Heart left ventricle (tissue), 16 donors: ENCODE measurements around the gene MTUS2. TPM values are rescaled to one million over a fixed set of nuclear protein-coding genes. Genes with fewer than 3 reads are reported as not detected.

Experiments used
- ATAC-seq, 4 donors: fragments of 200-7000 bp; cut with Tn5 transposase; one replicate each; pipeline ENCODE4 v1.9.1; 2020 to 2022; ENCODE audit warnings: moderate library complexity in 4 of 4, mild to moderate bottlenecking in 3 of 4, moderate number of reproducible peaks in 1 of 4
- DNase-seq, 5 donors: peaks; one replicate each; pipeline ENCODE4 v3.0.0-alpha.2; 2020
- H3K27ac ChIP-seq, 12 donors: fragments of 200-600 bp; sonication (generic) in 4 of 12; one replicate each; pipeline versions ENCODE4 v1.5.0 to v1.8.0; 2016 to 2022; ENCODE audit warnings: mild to moderate bottlenecking in 2 of 12
- H3K27me3 ChIP-seq, 9 donors: fragments of 200-600 bp; sonication (generic) in 2 of 9; one replicate each; pipeline versions ENCODE4 v1.5.1 to v1.8.0; 2016 to 2022; ENCODE audit warnings: mild to moderate bottlenecking in 3 of 9
- H3K36me3 ChIP-seq, 9 donors: fragments of 200-600 bp; sonication (generic) in 2 of 9; one replicate each; pipeline versions ENCODE4 v1.5.0 to v1.8.0; 2018 to 2022; ENCODE audit warnings: mild to moderate bottlenecking in 2 of 9
- H3K4me1 ChIP-seq, 12 donors: fragments of 200-600 bp; sonication (generic) in 4 of 12; one replicate each; pipeline versions ENCODE4 v1.5.0 to v1.8.0; 2016 to 2022; ENCODE audit warnings: mild to moderate bottlenecking in 3 of 12
- H3K4me3 ChIP-seq, 12 donors: fragments of 200-600 bp; sonication (generic) in 4 of 12; one replicate each; pipeline versions ENCODE4 v1.5.0 to v1.8.0; 2017 to 2022; ENCODE audit warnings: mild to moderate bottlenecking in 9 of 12, moderate library complexity in 4 of 12
- H3K9me3 ChIP-seq, 12 donors: fragments of 200-600 bp; sonication (generic) in 4 of 12; one replicate each; pipeline versions ENCODE4 v1.5.0 to v1.8.0; 2016 to 2022; ENCODE audit warnings: mild to moderate bottlenecking in 1 of 12
- POLR2A ChIP-seq, 2 donors: fragments of 450-650 bp; IDR thresholded peaks; one replicate each; pipeline ENCODE4 v1.6.1; 2017; ENCODE audit warnings: antibody characterized with exemption in 2 of 2, mild to moderate bottlenecking in 2 of 2, moderate library complexity in 2 of 2
- WGBS, 4 donors: extraction: QIAGEN DNeasy Blood & Tissue Kit in 2 of 4; methylation state at CpG; one replicate each; pipeline versions ENCODE4 v1.1.5 to v1.1.7; 2013 to 2018; 5-methylcytosine and 5-hydroxymethylcytosine counted together
- intact Hi-C, 10 donors: fragments of 100-400 bp; cut with DNase I; formaldehyde crosslinking; loops; one replicate each; pipeline versions ENCODE4 v1.11.1 to v1.14.2; 2022
- polyA plus RNA-seq, 2 donors: library from polyadenylated mRNA; stranded (reverse); fragments of 200-250 nt; gene quantifications; one replicate each; pipeline ENCODE4 v1.2.3, GENCODE V29; 2013
- total RNA-seq, 9 donors: library from RNA; depleted of rRNA in 2 of 9; stranded (reverse); fragments of >200 nt in 2 of 9; fragmentation: NEBNext Ultra II Directional in 3 of 9; extraction: Animal tissue kit (Norgen Biotek cat#: 25700) in 3 of 9; gene quantifications; one replicate each; pipeline versions ENCODE4 v1.1.0 to v1.2.4, GENCODE V29; 2016 to 2023
- TF ChIP-seq, protein P1 (sequence below), 12 donors: fragments of 200-600 bp; sonication (generic) in 4 of 12; IDR thresholded peaks; one replicate each; pipeline versions ENCODE4 v1.5.0 to v1.8.0; 2018 to 2022; ENCODE audit warnings: antibody characterized with exemption in 12 of 12, mild to moderate bottlenecking in 5 of 12
- donor health status: ischemic (EF 13 %, LVEDD 7.1; RV severe dilation, severe dysfunction).
- donor health status: healthy with polysubstance abuse.
- donor health status: DM: no; HTN: yes; CAD: no.
- donor health status: DM: no; HTN: no; CAD: no.
- donor health status: ischemic (EF 25% LVEDD 6.9; RV normal size, moderate dysfunction).
- donor health status: ischemic (EF 25% LVEDD 5.7; RV mildly dilated, moderate dysfunction).
- donor health status: healthy.
- donor health status: DM: yes; HTN: yes; CAD: no.
- donor health status: ischemic (EF 35%, LVEDD 5.7; RV mildly dilated, moderate dysfunction).
- donor health status: nonischemic (EF 11% LVEDD 7.7; RV severe dilation, severe dysfunction).
- donor health status: DM: yes; HTN: yes; CAD: no.
- donor health status: PGD.
- donor health status: ischemic (EF 29% LVEDD 5.4; RV normal size, mild dysfunction).
- donor health status: nonischemic (EF 23%, LVEDD 6.1; RV moderate dilation, normal function).

Gene MTUS2
- total and polyA plus RNA-seq, 11 donors: 28.7 to 174 (median 67.9) TPM

DNA sequence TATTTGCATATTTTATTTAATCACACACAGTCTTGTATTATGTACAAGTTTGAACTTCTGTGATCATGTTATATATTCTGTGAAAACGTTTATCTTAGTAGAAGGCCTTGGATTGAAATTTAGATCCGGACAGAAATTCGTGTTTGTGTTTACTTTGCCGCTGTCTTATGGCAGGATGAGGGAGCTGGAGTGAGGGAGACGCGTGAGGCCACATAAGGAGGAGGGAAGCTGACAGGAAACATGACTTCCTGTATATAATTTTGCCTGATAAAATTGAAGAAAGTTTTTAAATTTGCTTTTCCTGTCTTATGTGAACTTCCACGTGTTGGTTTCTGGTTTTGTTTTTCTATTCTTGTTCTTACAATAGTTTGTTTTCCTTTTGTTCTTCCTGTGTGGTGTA lies 200.2 kb downstream of the MTUS2 start:
- no peak for ATAC-seq
- intact Hi-C loops: no loop called here
- H3K4me3 ChIP-seq: no peak overlapping the region
- TF ChIP-seq, protein P1, sequence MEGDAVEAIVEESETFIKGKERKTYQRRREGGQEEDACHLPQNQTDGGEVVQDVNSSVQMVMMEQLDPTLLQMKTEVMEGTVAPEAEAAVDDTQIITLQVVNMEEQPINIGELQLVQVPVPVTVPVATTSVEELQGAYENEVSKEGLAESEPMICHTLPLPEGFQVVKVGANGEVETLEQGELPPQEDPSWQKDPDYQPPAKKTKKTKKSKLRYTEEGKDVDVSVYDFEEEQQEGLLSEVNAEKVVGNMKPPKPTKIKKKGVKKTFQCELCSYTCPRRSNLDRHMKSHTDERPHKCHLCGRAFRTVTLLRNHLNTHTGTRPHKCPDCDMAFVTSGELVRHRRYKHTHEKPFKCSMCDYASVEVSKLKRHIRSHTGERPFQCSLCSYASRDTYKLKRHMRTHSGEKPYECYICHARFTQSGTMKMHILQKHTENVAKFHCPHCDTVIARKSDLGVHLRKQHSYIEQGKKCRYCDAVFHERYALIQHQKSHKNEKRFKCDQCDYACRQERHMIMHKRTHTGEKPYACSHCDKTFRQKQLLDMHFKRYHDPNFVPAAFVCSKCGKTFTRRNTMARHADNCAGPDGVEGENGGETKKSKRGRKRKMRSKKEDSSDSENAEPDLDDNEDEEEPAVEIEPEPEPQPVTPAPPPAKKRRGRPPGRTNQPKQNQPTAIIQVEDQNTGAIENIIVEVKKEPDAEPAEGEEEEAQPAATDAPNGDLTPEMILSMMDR (IDR thresholded peaks at IDR 0.05): no peak
- no peak for TF ChIP-seq POLR2A (IDR thresholded peaks at IDR 0.05)
- H3K27ac ChIP-seq: no peak overlapping the region
- DNase-seq: no peak
- WGBS, 4 donors: 36 to 41% (median 38%) methylated on average over 7 of the region's 7 CpGs
- no peaks in the 10 kb centered on the region for H3K9me3 ChIP-seq
- H3K4me1 ChIP-seq: no peaks in the 10 kb centered on the region
- H3K36me3 ChIP-seq: no peaks in the 10 kb centered on the region
- H3K27me3 ChIP-seq: no peaks in the 10 kb centered on the region

DNA sequence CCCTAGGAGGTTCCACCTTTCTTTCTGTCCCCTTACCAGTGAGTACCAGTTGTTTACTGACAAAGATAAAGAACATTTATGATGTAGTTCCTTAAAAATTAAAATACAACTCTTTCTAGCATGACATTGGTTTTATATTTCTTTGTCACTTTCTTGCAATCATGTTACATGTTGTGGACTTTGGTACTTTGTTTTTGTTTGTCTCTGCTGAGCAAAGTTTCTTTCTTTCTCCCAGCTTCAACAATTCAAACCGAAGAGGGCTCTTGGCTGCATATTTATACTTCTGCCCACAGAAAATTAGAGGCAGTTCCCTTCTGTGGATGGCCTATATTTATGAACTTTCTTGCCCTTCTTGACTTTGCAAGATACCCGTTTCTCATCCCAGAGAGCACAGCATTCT lies 201.2 kb downstream of the MTUS2 start:
- WGBS, 4 donors: 69 to 80% (median 75%) methylated on average over 2 of the region's 2 CpGs
- intact Hi-C loops: no loop called here
- no peaks in the 10 kb centered on the region for H3K27me3 ChIP-seq
- no peaks in the 10 kb centered on the region for H3K36me3 ChIP-seq
- DNase-seq (no peak), ATAC-seq (no peak)
- no peak overlapping the region for H3K27ac ChIP-seq
- H3K9me3 ChIP-seq: no peaks in the 10 kb centered on the region
- no peak overlapping the region for H3K4me3 ChIP-seq
- H3K4me1 ChIP-seq: no peaks in the 10 kb centered on the region
- TF ChIP-seq, protein P1 (IDR thresholded peaks at IDR 0.05): no peak
- no peak for TF ChIP-seq POLR2A (IDR thresholded peaks at IDR 0.05)

DNA sequence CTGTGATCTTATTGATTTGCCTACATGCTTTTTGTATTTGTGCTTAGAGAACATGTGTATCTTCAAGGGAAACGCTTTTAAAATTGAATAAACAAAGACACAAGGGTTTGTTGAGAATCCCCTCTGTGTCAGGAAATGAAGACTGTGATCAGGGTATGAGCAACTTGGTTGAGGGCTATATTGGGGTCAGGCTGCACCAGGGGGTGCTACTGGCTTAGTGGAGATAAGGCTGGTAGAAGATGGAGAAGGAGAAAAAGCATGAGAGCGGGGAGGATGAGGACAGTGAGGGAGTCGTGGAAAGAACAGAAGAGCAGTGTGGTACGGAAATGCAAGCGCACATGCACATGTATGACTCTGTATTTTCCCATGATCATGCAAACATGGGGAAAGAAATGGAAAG lies 201.6 kb downstream of the MTUS2 start:
- Histone ChIP-seq H3K27me3 (no peaks in the 10 kb centered on the region), H3K9me3 (no peaks in the 10 kb centered on the region), H3K4me3 (no peak overlapping the region), H3K4me1 (no peaks in the 10 kb centered on the region), H3K36me3 (no peaks in the 10 kb centered on the region), H3K27ac (no peak overlapping the region)
- 78 to 81% (median 80%) methylated on average over 5 of the region's 5 CpGs for WGBS, 4 donors
- TF ChIP-seq, protein P1 (IDR thresholded peaks at IDR 0.05): no peak
- TF ChIP-seq POLR2A (IDR thresholded peaks at IDR 0.05): no peak
- DNase-seq: no peak
- ATAC-seq: no peak
- intact Hi-C loops: no loop called here

DNA sequence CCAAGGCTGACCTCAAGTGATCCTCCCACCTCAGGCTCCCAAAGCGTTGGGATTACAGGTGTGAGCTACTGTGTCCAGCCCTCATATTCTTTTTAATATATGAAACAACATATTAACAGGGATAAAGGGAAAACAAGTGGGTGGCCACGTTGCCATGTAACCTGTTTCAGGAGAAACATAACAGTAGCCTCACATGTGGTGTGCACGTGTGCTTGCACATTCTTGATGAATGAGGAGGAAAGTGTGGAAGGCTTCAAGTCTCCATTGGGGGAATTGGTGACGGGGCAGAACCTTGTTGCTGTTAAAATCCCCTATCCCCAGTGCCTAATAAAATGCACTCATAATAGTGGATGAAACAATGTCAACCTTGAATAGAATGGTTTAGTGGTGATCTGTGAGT lies 202.3 kb downstream of the MTUS2 start:
- ATAC-seq (no peak), DNase-seq (no peak)
- intact Hi-C loops: no loop called here
- TF ChIP-seq, protein P1 (IDR thresholded peaks at IDR 0.05): no peak
- TF ChIP-seq POLR2A (IDR thresholded peaks at IDR 0.05): no peak
- no peak overlapping the region for H3K4me3 ChIP-seq
- no peaks in the 10 kb centered on the region for H3K36me3 ChIP-seq
- H3K27me3 ChIP-seq: no peaks in the 10 kb centered on the region
- no peaks in the 10 kb centered on the region for H3K9me3 ChIP-seq
- no peak overlapping the region for H3K27ac ChIP-seq
- WGBS, 4 donors: 87 to 94% (median 92%) methylated on average over 4 of the region's 4 CpGs
- no peaks in the 10 kb centered on the region for H3K4me1 ChIP-seq
